HG03103 (cell line): ENCODE measurements around the gene DCP1B.
A peak's percentile ranks its signal among the peaks of the same experiment; 100 is the strongest.

ENCODE experiments used
- ATAC-seq: cut with Tn5 transposase; IDR thresholded peaks from one replicate; pipeline ENCODE4 v1.9.1; 2021; ENCODE audit warnings: low read depth; ENCODE audit not compliant: unreplicated experiment

Gene DCP1B

DNA sequence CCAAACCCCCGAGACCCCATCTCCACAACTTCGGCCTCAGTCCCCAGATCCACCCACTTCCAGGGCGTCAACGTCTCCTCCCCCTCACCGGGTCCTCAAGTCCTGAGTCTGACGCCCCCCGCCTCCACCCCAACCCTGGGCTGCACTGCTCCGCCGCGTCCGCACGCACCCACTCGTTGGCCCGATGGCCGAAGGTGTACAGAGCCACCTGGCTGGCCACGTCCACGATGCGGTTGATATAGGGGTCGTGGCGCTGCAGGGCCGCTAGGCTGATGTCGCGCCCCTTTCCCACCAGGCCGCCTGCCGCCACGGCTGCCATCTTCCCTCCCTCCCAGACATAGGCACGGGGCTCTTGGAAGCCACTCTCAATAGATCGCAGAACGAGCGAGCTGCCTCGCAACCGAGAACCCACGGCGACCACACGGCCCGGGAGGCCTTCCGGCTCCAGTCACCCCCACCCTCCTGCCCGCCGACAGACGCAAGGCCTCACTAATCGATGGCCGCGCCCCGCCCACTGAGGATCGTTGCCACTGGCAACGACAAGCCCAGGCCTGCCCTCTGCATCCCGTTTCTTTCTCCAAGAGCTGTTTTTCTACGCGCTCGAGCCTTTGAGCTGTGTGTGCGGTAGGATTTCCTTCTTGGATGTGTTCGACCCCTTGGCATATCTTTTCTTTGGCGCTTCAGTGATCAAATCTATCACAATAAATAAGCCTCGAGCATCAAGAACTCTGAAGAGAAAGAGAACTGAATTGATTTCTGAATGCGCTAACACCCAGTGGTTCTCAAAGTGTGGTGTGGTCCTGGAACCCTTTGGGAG is at the start of gene DCP1B:
Gene DCP1B (minus strand): TSS at position 345 of the 817 bp plus-strand sequence. CDS start 26 bp downstream, at position 319.
- ATAC-seq, result peak; percentile 97

DNA sequence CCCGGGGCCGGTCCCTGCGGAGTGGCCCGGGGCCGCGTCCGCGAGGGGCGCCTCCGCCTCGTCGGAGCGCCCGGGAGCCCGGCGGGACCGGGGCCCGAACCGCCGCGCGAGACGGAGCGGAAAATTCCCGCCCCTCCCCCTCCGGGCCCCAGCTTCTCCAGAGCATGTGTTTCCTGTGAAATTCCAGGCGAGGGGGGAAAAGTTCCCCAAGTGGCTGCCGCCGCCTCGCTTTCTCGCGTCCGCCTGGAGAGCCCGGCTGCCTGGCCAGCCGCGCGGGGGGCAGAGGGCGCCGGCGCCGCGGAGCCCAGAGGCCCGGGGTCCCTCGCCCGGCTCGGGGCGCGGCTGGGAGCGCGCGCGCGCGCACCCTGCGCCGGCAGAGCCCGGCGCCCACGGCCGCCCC is 49.4 kb upstream of the DCP1B start:
- ATAC-seq, result no peak

DNA sequence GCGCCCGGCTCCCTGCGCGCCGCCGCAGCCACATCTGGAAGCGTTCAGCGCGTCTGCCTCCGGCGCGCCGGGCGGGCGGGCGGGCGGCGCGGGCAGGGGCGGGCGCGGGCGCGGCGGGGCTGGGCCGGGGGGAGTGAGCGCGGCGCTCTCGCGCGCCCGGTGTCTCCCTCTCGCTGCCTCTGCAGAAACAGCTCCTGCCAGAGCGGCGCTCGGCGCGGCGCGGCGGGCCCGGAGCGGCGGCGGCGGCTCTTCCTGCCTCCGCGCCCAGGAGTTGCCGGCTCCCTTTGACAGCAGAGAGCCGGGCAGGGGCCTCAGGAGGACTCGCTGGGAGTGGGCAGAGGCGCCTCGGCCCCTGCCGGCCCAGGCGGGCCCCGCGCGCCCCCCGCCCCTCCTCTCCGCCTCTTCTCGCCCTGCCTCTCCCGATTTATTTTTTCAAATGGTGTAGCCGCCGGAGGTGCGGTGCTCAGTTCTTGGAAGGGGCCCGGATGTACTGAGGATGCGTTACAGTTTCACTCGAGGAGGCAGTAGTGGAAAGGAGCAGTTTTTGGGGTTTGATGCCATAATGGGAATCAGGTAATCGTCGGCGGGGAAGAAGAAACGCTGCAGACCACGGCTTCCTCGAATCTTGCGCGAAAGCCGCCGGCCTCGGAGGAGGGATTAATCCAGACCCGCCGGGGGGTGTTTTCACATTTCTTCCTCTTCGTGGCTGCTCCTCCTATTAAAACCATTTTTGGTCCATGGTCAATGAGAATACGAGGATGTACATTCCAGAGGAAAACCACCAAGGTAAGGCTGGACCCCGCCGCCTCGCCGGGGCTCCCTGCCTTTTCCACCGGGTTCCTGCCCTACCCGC is 48.8 kb upstream of the DCP1B start, which contains the start of gene CACNA1C:
Gene CACNA1C (plus strand): TSS at position 162 of the 853 bp plus-strand sequence. CDS start 576 bp downstream, at position 738.
- ATAC-seq, result no peak

DNA sequence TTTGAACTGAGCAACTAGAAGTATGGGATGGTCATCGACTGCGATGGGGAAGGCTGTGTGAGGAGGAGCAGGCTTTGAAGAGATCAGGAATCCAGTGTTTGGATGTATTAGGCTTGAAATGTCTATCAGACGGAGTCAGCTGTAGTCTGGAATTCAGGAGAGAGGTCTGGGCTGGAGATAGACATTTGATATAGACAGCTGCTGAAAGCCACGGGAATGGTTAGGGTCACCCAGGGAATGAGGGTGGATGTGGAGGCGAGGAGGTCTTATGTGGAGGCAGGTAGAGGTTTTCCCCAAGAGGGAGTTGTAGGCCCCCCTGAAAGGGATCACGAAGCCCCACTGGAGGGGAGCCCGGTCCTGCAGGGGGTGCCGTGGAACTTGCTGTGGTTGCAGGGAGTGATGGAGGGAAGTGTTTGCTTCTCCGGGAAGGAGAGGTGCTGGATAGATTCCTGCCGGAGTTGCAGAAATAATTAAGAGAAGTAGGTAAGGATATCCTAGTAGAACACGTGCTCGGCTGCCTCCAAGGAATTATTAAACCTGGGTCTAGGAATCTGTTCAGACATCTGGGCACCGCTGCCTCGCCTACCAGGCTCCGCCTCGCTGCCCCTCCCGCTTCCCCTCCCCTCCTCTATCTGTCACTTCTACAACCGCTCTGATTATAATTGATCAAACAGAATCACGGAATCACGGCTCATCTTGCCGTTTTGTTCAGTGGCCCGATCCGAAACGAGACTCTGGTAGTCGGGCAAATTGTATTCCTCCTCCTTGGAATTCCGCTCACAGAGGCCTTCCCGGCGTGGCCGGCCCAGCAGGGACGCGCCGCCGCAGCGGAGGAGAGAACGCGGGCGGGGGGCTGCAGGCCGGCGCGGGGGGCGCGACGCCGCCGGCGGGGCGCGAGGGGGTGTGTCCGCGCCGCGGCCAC is 47.7 kb upstream of the DCP1B start:
- no peak for ATAC-seq

DNA sequence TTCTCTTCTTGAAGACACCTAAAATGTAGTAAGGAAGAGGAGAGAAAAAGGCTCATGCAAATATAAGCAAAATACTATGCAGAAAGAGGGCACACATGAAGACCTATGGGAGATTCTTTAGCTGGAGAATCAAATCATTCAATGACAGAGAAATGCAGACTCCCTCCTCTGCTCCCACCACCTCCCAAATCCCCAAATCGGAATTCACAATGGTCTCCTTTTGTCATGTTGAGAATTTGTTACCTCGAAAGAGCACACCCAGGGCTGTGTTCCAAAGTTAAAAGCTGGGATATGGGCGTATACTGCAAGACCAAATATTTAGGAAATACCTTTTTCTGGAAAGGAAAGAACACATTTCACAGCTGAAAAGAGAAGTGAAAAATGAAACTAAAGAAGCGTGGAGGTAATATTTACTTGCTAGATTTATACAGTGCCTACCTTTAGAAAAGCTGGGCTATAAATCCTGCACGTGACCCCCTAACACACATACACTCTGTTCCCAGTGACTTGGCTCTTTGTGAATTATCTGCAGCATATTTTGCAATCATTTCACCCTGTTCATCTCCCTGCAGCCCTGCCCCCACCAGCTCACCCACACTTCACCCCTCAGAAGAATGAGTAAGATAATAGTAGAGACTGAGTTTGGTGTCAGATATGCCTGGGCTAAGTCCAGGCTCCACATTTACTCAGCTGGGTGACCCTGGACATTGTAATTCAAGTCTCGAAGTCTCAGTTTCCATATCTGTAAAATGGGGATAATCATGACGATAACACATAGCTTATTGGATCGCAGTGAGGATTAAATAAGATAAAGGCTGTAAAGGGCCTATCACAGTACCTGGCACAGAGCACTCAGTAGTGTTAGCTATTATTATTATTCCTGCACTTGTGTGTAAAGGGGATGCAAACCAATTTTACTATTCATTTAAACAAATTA is 45.6 kb upstream of the DCP1B start:
- no peak for ATAC-seq

DNA sequence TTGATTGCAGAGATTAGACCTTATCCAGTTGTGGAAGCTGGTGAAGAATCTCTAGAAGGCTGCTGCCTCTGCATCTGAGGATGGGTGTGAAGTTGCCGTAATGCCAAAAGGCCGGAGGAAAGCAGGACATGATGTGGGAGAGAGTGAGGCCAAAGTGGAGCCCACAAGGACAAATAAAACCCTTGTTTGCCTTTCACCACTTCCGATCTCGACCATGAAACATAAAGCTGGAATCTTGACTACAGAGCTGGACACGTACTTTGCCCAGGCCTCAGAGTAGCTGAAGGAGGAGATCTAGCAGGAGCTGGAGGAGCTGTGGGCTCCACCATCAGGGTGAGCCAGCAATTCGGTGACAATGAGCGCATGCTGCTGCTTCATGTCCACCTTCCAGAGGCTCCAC is 43.5 kb upstream of the DCP1B start:
- no peak for ATAC-seq

DNA sequence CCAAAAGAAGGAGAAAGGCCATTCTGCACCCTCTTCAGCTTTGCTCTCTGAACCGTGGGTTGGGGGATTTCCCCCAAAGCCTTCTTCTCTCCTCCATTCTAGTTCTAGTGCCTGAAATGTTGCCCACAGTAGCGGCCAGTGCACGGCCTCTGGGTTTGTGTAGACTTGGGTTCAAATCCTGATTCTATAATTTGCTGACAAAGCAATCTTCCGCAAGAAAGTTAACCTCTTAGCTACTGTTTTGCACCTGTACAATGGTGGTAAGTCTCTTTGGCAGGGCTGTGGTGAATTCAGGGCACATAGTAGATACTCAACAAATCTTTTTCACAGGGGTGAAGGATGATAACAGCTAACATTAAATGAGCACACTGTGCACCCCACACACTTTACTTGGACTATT is 42.7 kb upstream of the DCP1B start:
- ATAC-seq, result no peak

DNA sequence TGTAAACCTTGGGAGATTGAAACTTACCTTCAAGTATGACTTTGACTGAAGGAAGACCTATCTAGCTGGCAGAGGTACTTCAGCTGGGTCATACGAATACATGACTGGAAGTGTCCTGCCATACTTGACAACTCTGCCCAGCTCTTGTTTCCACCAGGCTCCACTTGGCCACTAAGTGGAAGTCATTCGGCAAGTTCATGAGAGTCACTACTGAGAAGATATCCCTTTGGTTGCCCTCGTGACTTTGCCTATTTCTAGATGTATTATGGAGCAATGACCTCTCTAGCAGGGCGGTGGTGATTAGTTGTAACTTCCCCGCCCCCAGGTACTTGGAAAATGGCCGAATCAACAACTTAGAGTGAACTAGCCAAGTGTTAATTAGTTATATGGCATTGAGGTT is 39.9 kb upstream of the DCP1B start:
- no peak for ATAC-seq

DNA sequence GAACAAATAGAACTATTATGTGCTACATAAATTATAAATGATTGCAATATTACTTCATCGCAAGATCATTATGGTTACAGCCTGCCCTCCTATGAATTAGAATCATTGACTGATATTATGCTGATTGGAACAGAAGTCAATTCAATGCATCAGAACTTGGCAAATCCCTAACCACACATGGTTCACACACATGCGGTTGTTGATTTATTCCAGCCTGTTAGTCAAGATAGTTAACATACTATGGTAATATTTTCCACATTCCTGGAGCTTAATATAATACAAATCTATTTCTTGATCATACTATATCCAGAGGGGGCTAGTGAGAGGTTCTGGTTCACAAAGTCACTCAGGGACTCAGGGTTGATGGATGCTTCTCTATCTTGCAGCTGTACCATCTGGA is 38.8 kb upstream of the DCP1B start:
- ATAC-seq, result no peak

DNA sequence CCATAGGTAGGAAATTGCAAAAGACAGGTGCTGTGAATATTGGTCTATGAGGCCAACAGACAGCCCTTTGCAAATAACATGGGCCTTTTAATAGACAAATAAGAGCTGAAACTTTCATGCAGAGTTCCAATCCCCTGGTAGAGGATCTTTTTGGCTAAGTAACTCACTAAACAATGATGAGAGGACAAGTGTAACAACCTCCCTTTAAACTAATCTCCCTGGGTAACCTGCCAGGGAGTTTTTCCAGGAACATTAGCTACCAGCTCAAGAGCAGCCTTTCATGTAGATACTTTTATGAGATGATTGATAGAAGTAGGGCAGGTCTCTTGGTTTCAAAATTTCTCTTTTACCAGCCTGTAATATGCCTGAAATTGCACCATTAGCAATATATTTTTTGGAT is 34.8 kb upstream of the DCP1B start:
- no peak for ATAC-seq

DNA sequence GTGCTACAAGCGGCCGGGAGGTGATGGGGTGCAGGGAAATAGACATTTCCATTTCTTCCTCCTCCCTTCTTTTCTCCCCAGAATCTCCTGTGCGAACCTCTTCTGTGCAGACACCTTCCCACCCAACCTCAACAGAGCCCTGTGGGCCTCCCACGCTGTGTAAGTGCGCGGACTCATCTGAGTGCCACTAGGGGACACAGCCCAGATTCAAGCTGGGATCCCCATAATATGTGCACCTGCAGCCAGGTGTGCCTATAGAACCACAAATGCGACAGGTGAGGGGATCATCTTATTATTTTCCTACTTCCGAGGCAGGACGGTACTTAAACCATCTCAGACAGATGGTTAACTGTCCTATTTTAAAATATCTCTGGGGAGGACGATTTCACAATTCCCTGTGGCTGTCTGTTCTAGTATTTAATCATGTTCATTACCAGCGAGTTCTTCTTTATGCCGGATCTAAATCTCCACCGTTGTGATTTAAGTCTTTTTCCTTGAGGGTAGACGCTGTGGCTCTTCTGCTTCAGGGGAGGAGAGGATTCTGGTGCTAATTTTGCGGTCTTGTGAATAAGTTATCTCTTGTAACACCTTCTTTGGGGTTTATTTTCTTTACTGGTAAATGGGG is 31.3 kb upstream of the DCP1B start:
- no peak for ATAC-seq

DNA sequence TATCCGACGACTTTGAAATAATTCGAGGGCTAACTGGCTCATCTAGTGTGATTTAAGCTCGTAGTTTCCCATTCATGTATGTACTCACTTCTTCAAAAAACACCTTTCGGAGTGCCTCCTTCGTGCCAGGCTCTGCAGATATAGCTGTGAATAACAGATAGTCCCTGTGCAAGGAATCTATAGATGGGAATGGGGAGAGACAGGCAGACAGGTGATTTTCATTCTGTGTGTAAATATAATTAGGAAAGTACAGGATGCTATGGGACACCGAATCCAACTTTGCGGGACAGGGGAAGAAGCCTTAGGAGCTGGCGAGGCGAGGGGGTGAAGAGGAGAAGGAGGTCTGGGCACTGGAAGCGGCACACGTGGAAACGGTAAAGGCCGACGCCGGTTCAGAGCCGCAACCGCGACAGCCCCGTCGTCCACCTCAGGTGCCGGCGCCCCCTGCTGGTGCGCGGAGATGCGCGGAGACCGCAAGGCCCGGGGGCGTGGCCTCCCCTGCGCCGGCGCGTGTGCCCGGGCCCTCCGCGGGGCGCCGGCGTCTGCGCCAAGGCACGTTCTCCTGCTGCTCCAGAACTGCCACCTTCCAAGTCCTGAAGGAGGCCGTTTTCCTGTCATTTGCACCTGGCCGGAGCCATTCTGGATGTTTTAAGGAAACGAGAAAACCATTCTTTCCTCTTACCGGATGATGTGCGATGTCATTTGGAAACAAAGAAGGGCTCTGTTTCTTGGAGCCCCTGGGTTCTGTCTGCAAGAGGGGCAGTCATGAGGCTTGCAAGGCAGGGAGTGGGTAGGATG is 30.6 kb upstream of the DCP1B start:
- no peak for ATAC-seq

DNA sequence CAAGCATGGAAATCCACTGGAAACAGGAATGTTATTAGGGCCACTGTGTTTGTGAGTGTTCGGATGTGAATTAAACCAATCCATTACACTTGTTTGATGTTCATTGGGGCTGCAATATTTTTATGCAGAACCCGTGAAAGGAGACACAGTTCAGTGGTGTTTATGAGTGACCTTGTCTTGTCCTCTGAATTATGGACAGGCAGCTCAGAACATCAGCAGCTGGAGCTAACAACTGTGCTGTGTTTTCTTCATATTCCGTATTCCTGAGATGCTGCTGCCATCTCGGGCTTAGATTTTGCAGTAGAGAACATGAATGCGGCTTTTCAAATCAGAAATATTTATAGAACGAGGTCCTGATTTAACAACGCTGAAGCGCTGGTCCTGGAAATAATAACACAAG is 28.2 kb upstream of the DCP1B start:
- ATAC-seq, result no peak

DNA sequence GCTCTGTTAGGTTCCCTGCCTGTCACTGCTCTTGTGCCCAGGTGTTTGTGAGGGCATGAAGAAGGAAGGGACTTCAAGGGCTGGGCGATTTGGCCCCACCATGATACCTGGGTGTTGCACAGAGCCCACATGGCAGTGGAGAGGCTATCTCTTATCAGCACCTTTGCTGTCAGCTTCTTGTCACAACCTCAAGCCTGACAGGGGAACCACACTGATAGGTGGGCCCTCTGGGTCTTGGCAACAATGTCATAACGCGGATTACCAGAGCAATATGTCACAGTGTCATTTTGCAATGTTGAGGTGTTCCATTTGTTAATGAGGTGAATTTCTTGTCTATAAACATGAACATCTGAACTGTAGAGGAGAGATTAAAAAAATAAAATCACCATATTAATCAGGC is 25.6 kb upstream of the DCP1B start:
- ATAC-seq, result no peak

DNA sequence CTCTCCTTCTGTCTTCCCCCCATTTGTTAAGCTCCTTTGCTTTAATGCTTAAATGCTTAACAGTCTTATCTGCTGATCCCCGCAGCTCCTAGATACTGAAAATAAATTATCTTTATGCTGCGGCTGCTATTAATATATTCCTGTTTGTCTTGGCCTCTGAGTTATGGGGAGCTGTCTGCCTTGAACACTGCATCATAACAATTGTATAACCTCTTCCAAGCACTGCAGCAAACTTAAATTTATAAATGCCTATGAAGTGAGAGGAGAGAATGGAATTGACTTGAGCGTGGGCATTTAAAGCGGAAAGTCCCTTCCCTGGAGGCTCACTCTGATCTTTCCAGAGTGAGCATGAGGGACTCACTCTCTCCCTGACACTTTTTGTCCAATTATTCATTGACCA is 23.1 kb upstream of the DCP1B start:
- no peak for ATAC-seq

DNA sequence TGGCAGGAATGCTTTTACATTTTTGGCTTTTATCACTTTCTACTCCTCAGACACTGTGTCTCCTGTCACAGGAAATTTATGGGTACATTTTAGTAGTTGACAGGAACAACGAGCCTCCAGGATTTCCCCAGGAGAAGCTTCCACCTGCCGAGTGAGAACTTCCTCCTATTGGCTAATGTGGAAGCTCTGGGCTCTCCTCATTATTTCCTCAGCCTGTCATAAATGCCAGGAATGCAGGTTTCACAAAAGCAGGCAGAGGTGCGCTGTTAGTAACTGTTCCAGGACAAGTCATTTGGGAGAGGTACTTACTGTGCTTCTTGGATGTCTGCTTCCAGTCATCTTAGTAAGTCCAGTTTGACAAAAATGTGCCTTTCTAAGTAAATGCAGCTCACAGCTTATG is 19.1 kb upstream of the DCP1B start:
- no peak for ATAC-seq

DNA sequence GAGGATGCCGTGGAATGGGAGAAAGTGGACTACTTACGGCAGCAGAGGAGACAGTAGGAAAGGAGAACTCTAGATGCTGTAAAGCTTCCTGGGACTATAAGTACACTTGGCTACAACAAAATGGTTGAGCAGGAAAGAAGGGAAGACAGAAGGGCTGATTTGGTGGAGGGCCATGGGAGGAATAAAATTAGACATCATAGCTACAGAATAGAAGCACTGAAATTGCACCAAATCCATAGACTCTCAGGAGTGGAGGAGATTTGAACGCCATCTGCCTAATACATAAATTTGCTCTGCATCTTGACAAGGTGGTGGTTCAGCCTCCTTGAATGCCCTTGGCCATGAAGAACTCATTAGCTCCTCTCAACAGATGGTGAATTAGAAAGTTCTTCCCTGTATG is 16.3 kb upstream of the DCP1B start:
- no peak for ATAC-seq

DNA sequence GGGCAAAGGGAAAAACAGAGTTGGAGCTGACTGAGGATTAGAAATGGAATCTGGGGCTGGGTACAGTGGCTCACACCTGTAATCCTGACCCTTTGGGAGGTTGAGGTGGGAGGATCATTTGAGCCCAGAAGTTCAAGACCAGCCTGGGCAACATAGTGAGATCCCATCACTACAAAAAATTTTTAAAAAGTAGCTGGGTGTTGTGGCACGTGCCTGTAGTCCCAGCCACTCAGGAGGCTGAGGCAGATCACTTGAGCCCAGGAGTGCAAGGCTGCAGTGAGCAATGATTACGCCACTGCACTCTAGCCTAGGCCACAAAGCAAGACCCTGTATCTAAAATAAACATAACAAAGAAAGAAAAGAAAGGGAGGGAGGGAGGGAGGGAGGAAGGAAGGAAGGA is 14.9 kb upstream of the DCP1B start:
- no peak for ATAC-seq
